Liver (tissue), 9 donors: ENCODE results near the gene PPP1R3G. TPM values are rescaled to one million over a fixed set of nuclear protein-coding genes. Genes with fewer than 3 reads are reported as not detected.

Experiments
- DNase-seq: peaks from one replicate; pipeline ENCODE4 v3.0.0-alpha.2; 2017; ENCODE audit warnings: low spot score
- H3K27ac ChIP-seq, 2 donors: one replicate each; pipeline ENCODE4 v1.7.0; 2013; ENCODE audit warnings: inconsistent platforms in 2 of 2, low read length in 2 of 2, control low read depth in 1 of 2, low read depth in 1 of 2, mild to moderate bottlenecking in 1 of 2
- H3K27me3 ChIP-seq, 4 donors: one replicate each; pipeline versions ENCODE4 v1.6.1 to v1.7.0; 2013; ENCODE audit warnings: low read length in 3 of 4, inconsistent platforms in 1 of 4, mild to moderate bottlenecking in 1 of 4, moderate library complexity in 1 of 4; ENCODE audit not compliant: control insufficient read depth in 4 of 4, insufficient read depth in 4 of 4
- H3K36me3 ChIP-seq, 4 donors: one replicate each; pipeline versions ENCODE4 v1.6.1 to v1.7.0; 2013; ENCODE audit warnings: low read length in 3 of 4, mild to moderate bottlenecking in 3 of 4, low read depth in 1 of 4, moderate library complexity in 1 of 4; ENCODE audit not compliant: control insufficient read depth in 4 of 4, insufficient read depth in 3 of 4
- H3K4me1 ChIP-seq, 4 donors: one replicate each; pipeline versions ENCODE4 v1.6.1 to v1.7.0; 2013; ENCODE audit warnings: low read length in 3 of 4, mild to moderate bottlenecking in 3 of 4, moderate library complexity in 1 of 4; ENCODE audit not compliant: control insufficient read depth in 4 of 4, insufficient read depth in 4 of 4
- H3K4me3 ChIP-seq, 3 donors: one replicate each; pipeline versions ENCODE4 v1.6.1 to v1.7.0; 2013; ENCODE audit warnings: low read length in 3 of 3, control low read depth in 1 of 3, low read depth in 1 of 3, mild to moderate bottlenecking in 1 of 3
- H3K9ac ChIP-seq, 2 donors: one replicate each; pipeline ENCODE4 v1.7.0; 2013; ENCODE audit warnings: low read length in 2 of 2, mild to moderate bottlenecking in 2 of 2, moderate library complexity in 2 of 2, control low read depth in 1 of 2, low read depth in 1 of 2
- H3K9me3 ChIP-seq, 4 donors: one replicate each; pipeline versions ENCODE4 v1.6.1 to v1.7.0; 2013; ENCODE audit warnings: low read length in 3 of 4; ENCODE audit not compliant: control insufficient read depth in 4 of 4
- EGR1 ChIP-seq, 2 donors: IDR thresholded peaks; 2 replicates each; pipeline ENCODE4 v1.6.1; 2016 to 2018; ENCODE audit warnings: antibody characterized with exemption in 2 of 2, low read depth in 2 of 2
- FOXA1 ChIP-seq: IDR thresholded peaks from 2 replicates; pipeline ENCODE4 v1.6.1; 2016; ENCODE audit warnings: antibody characterized with exemption
- FOXA2 ChIP-seq: IDR thresholded peaks from 2 replicates; pipeline ENCODE4 v1.6.1; 2016; ENCODE audit warnings: antibody characterized with exemption
- GABPA ChIP-seq, 2 donors: IDR thresholded peaks in 1 of 2; conservative IDR thresholded peaks in 1 of 2; 2 replicates each; pipeline ENCODE4 v1.6.1; 2016; ENCODE audit warnings: antibody characterized with exemption in 2 of 2, mild to moderate bottlenecking in 1 of 2, moderate library complexity in 1 of 2
- HNF4A ChIP-seq, 2 donors: conservative IDR thresholded peaks; 2 replicates each; pipeline ENCODE4 v1.6.1; 2016; ENCODE audit warnings: antibody characterized with exemption in 2 of 2, mild to moderate bottlenecking in 2 of 2
- HNF4G ChIP-seq: IDR thresholded peaks from 2 replicates; pipeline ENCODE4 v1.6.1; 2016; ENCODE audit warnings: antibody characterized with exemption
- JUND ChIP-seq, 2 donors: IDR thresholded peaks; 2 replicates each; pipeline ENCODE4 v1.6.1; 2016; ENCODE audit warnings: antibody characterized with exemption in 2 of 2
- NR2F2 ChIP-seq: IDR thresholded peaks from 2 replicates; pipeline ENCODE4 v1.6.1; 2016; ENCODE audit warnings: antibody characterized with exemption
- RAD21 ChIP-seq, 2 donors: IDR thresholded peaks; 2 replicates each; pipeline ENCODE4 v1.6.1; 2016; ENCODE audit warnings: antibody characterized with exemption in 2 of 2, mild to moderate bottlenecking in 2 of 2
- RXRA ChIP-seq, 2 donors: IDR thresholded peaks; 2 replicates each; pipeline ENCODE4 v1.6.1; 2017 to 2018; ENCODE audit warnings: antibody characterized with exemption in 2 of 2, mild to moderate bottlenecking in 1 of 2
- SP1 ChIP-seq: IDR thresholded peaks from 2 replicates; pipeline ENCODE4 v1.6.1; 2018; ENCODE audit warnings: antibody characterized with exemption, mild to moderate bottlenecking
- TAF1 ChIP-seq: conservative IDR thresholded peaks from 2 replicates; pipeline ENCODE4 v1.6.1; 2016; ENCODE audit warnings: antibody characterized with exemption, mild to moderate bottlenecking
- YY1 ChIP-seq: IDR thresholded peaks from 2 replicates; pipeline ENCODE4 v1.6.1; 2016; ENCODE audit warnings: antibody characterized with exemption, mild to moderate bottlenecking
- WGBS: extraction: QIAGEN DNeasy Blood & Tissue Kit; methylation state at CpG from one replicate; pipeline ENCODE4 v1.1.7; 2013; 5-methylcytosine and 5-hydroxymethylcytosine counted together
- polyA plus RNA-seq, 2 donors: library from polyadenylated mRNA; stranded (reverse) in 1 of 2; unstranded in 1 of 2; fragments of 200-250 nt in 1 of 2; fragments of >200 nt in 1 of 2; fragmentation: Nextera tagmentation in 1 of 2; extraction: Ambion mirVana in 1 of 2; gene quantifications; one replicate each; pipeline versions ENCODE4 v1.2.1 to v1.2.3, GENCODE V29; 2013 to 2015
- total RNA-seq, 2 donors: library from RNA; depleted of rRNA; stranded (reverse); fragments of >200 nt; gene quantifications; one replicate each; pipeline ENCODE4 v1.2.3, GENCODE V29; 2014
- TF ChIP-seq, protein P1 (sequence below): IDR thresholded peaks from 2 replicates; pipeline ENCODE4 v1.6.1; 2016; ENCODE audit warnings: antibody characterized with exemption, mild to moderate bottlenecking
- TF ChIP-seq, protein P2 (sequence below): IDR thresholded peaks from 2 replicates; pipeline ENCODE4 v1.6.1; 2016; ENCODE audit warnings: antibody characterized with exemption
- TF ChIP-seq, protein P3 (sequence below): IDR thresholded peaks from 2 replicates; pipeline ENCODE4 v1.6.1; 2016; ENCODE audit warnings: antibody characterized with exemption
- TF ChIP-seq, protein P4 (sequence below): IDR thresholded peaks from 2 replicates; pipeline ENCODE4 v1.6.1; 2016; ENCODE audit warnings: antibody characterized with exemption
- TF ChIP-seq, protein P5 (sequence below): fragments of 150-350 bp; IDR thresholded peaks from 2 replicates; pipeline ENCODE4 v1.5.1; 2017; ENCODE audit warnings: improper control_type of control experiment, low read depth, low read length; ENCODE audit not compliant: missing input control
- donor health status: healthy.
- donor health status: healthy.
- donor health status: healthy.
- donor health status: healthy.
- donor health status: healthy.

Gene PPP1R3G
- 1 to 10 TPM in 1 of 2 donors, under 1 TPM in 1; 0.33 to 3.0 TPM for total RNA-seq
- under 1 TPM; 0.25 to 0.61 TPM for polyA plus RNA-seq

GRCh38 chr6:5084781-5085647 is at the start of gene PPP1R3G:
PPP1R3G (plus strand) TSS chr6:5085341; CDS start chr6:5085486, 145 bp downstream.
- H3K9ac ChIP-seq = peak within 1 kb of the TSS; percentile 41 to 74
- no peaks in the 10 kb centered on the region for H3K36me3 ChIP-seq
- peak within 1 kb of the TSS; percentile 75 to 90 for H3K27ac ChIP-seq
- WGBS = under 1% methylated on average over 83 of the region's 83 CpGs
- TF ChIP-seq GABPA (IDR thresholded peaks at IDR 0.05 in 1 of 2, conservative IDR thresholded peaks at IDR 0.05 in 1 of 2) (no peak), RXRA (IDR thresholded peaks at IDR 0.05) (peak; percentile 8 to 37), EGR1 (IDR thresholded peaks at IDR 0.05; ENCODE audit: low read depth in 2 of 2) (no peak)
- TF ChIP-seq, protein P1, sequence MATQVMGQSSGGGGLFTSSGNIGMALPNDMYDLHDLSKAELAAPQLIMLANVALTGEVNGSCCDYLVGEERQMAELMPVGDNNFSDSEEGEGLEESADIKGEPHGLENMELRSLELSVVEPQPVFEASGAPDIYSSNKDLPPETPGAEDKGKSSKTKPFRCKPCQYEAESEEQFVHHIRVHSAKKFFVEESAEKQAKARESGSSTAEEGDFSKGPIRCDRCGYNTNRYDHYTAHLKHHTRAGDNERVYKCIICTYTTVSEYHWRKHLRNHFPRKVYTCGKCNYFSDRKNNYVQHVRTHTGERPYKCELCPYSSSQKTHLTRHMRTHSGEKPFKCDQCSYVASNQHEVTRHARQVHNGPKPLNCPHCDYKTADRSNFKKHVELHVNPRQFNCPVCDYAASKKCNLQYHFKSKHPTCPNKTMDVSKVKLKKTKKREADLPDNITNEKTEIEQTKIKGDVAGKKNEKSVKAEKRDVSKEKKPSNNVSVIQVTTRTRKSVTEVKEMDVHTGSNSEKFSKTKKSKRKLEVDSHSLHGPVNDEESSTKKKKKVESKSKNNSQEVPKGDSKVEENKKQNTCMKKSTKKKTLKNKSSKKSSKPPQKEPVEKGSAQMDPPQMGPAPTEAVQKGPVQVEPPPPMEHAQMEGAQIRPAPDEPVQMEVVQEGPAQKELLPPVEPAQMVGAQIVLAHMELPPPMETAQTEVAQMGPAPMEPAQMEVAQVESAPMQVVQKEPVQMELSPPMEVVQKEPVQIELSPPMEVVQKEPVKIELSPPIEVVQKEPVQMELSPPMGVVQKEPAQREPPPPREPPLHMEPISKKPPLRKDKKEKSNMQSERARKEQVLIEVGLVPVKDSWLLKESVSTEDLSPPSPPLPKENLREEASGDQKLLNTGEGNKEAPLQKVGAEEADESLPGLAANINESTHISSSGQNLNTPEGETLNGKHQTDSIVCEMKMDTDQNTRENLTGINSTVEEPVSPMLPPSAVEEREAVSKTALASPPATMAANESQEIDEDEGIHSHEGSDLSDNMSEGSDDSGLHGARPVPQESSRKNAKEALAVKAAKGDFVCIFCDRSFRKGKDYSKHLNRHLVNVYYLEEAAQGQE = peak; percentile 19
- peaks cover 0 to 14% (median 13%) of the 10 kb centered on the region in 4 donors for H3K4me1 ChIP-seq
- H3K4me3 ChIP-seq = peak within 1 kb of the TSS; percentile 56 to 71 (median 69)
- no peaks in the 10 kb centered on the region for H3K27me3 ChIP-seq
- DNase-seq = peak; percentile 57
- no peaks in the 10 kb centered on the region for H3K9me3 ChIP-seq

DNA sequence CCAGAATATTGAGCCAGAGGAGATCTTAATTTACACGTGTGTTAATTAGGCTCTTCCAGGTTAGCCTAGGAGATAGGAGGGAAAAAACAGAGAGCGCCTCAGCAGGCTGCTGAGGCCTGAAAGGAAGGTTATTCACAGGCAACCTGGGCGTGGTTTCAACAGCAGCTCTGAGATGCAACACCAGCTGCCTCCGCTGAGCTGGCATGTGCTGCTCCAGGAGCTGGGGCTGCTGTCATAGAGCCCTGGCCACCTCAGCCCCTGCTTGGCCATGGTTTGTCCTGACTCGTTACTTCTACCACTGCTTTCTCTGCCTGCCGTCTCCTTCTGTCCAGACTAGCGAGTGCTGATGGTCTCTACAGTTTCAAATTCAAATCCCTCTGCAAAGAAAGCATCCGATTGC is 48.9 kb upstream of the PPP1R3G start:
- Histone ChIP-seq H3K36me3 (no peaks in the 10 kb centered on the region), H3K9me3 (no peaks in the 10 kb centered on the region), H3K27me3 (no peaks in the 10 kb centered on the region), H3K4me1 (no peaks in the 10 kb centered on the region), H3K4me3 (no peak overlapping the region), H3K27ac (no peak overlapping the region), H3K9ac (no peak overlapping the region)
- no peak for DNase-seq
- 82% methylated on average over 8 of the region's 8 CpGs for WGBS
- TF ChIP-seq, protein P2, sequence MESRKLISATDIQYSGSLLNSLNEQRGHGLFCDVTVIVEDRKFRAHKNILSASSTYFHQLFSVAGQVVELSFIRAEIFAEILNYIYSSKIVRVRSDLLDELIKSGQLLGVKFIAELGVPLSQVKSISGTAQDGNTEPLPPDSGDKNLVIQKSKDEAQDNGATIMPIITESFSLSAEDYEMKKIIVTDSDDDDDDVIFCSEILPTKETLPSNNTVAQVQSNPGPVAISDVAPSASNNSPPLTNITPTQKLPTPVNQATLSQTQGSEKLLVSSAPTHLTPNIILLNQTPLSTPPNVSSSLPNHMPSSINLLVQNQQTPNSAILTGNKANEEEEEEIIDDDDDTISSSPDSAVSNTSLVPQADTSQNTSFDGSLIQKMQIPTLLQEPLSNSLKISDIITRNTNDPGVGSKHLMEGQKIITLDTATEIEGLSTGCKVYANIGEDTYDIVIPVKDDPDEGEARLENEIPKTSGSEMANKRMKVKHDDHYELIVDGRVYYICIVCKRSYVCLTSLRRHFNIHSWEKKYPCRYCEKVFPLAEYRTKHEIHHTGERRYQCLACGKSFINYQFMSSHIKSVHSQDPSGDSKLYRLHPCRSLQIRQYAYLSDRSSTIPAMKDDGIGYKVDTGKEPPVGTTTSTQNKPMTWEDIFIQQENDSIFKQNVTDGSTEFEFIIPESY = no peak
- TF ChIP-seq, protein P3, sequence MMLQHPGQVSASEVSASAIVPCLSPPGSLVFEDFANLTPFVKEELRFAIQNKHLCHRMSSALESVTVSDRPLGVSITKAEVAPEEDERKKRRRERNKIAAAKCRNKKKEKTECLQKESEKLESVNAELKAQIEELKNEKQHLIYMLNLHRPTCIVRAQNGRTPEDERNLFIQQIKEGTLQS = no peak
- TF ChIP-seq TAF1 (no peak), RXRA (IDR thresholded peaks at IDR 0.05) (no peak), YY1 (no peak), JUND (IDR thresholded peaks at IDR 0.05) (no peak), HNF4A (conservative IDR thresholded peaks at IDR 0.05) (no peak), FOXA2 (no peak), RAD21 (IDR thresholded peaks at IDR 0.05) (no peak), HNF4G (no peak), EGR1 (IDR thresholded peaks at IDR 0.05; ENCODE audit: low read depth in 2 of 2) (no peak), FOXA1 (no peak), NR2F2 (no peak), SP1 (no peak)
- TF ChIP-seq, protein P1 = no peak
- TF ChIP-seq, protein P4, sequence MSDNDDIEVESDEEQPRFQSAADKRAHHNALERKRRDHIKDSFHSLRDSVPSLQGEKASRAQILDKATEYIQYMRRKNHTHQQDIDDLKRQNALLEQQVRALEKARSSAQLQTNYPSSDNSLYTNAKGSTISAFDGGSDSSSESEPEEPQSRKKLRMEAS = no peak
- TF ChIP-seq, protein P5, sequence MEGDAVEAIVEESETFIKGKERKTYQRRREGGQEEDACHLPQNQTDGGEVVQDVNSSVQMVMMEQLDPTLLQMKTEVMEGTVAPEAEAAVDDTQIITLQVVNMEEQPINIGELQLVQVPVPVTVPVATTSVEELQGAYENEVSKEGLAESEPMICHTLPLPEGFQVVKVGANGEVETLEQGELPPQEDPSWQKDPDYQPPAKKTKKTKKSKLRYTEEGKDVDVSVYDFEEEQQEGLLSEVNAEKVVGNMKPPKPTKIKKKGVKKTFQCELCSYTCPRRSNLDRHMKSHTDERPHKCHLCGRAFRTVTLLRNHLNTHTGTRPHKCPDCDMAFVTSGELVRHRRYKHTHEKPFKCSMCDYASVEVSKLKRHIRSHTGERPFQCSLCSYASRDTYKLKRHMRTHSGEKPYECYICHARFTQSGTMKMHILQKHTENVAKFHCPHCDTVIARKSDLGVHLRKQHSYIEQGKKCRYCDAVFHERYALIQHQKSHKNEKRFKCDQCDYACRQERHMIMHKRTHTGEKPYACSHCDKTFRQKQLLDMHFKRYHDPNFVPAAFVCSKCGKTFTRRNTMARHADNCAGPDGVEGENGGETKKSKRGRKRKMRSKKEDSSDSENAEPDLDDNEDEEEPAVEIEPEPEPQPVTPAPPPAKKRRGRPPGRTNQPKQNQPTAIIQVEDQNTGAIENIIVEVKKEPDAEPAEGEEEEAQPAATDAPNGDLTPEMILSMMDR = no peak
